Esophagus squamous epithelium (tissue), 5 donors: ENCODE measurements around the gene CDH12. TPM values are rescaled to one million over a fixed set of nuclear protein-coding genes. Genes with fewer than 3 reads are reported as not detected.
"Not testable (repeated sequence)": the region's sequence is repeated elsewhere in the genome, so short reads cannot be mapped to it uniquely, and the experiment has no call there.

Experiments
- DNase-seq: peaks from one replicate; lab custom pipeline; 2025; lab: John Stamatoyannopoulos, UW
- H3K27ac ChIP-seq, 4 donors: fragments of 200-600 bp; sonication (generic); one replicate each; pipeline ENCODE4 v1.5.1; 2016 to 2019; ENCODE audit warnings: mild to moderate bottlenecking in 1 of 4
- H3K27me3 ChIP-seq, 4 donors: fragments of 200-600 bp; sonication (generic); 1 replicate in 3 of 4; 2 replicates in 1 of 4; pipeline versions ENCODE4 v1.5.1 to v1.6.0; 2017 to 2021; ENCODE audit warnings: antibody characterized with exemption in 1 of 4
- H3K36me3 ChIP-seq, 3 donors: fragments of 200-600 bp; sonication (generic); one replicate each; pipeline ENCODE4 v1.5.1; 2016 to 2019
- H3K4me1 ChIP-seq, 3 donors: fragments of 200-600 bp; sonication (generic); one replicate each; pipeline ENCODE4 v1.5.1; 2017 to 2019
- H3K4me3 ChIP-seq, 4 donors: fragments of 200-600 bp; sonication (generic); 1 replicate in 3 of 4; 2 replicates in 1 of 4; pipeline ENCODE4 v1.5.1; 2016 to 2019; ENCODE audit warnings: mild to moderate bottlenecking in 2 of 4, moderate library complexity in 1 of 4
- H3K9me3 ChIP-seq, 3 donors: fragments of 200-600 bp; sonication (generic); one replicate each; pipeline ENCODE4 v1.5.1; 2016 to 2019
- CTCF ChIP-seq, 6 experiments: fragments of 450-650 bp in 4 of 6; fragments of 200-600 bp in 2 of 6; sonication (generic) in 2 of 6; IDR thresholded peaks; one replicate each; pipeline ENCODE4 v1.5.1; 2016 to 2019; ENCODE audit warnings: antibody characterized with exemption in 6 of 6, mild to moderate bottlenecking in 4 of 6, moderate library complexity in 4 of 6
- POLR2A ChIP-seq, 4 donors: fragments of 450-650 bp; IDR thresholded peaks; one replicate each; pipeline ENCODE4 v1.6.1; 2017; ENCODE audit warnings: antibody characterized with exemption in 4 of 4, mild to moderate bottlenecking in 4 of 4, moderate library complexity in 3 of 4
- WGBS, 2 donors: methylation state at CpG; one replicate each; pipeline ENCODE4 v1.1.5; 2018; 5-methylcytosine and 5-hydroxymethylcytosine counted together
- intact Hi-C: fragments of 100-400 bp; cut with DNase I; formaldehyde crosslinking; loops from one replicate; pipeline ENCODE4 v1.15.0; 2022
- total RNA-seq, 4 donors: library from RNA; depleted of rRNA; stranded (reverse); fragments of >200 nt; gene quantifications; one replicate each; pipeline ENCODE4 v1.1.0, GENCODE V29; 2016
- donor health status: DM: yes; HTN: yes; CAD: no.

Gene CDH12
- total RNA-seq, 4 donors from 2014 or later = not detected

GRCh38 chr5:22278164-22278563, 575.0 kb downstream of the CDH12 start:
- WGBS, 2 donors = 43 to 59% methylated on average over 1 of the region's 1 CpG
- H3K4me1 ChIP-seq = no peaks in the 10 kb centered on the region
- intact Hi-C loops = no loop called here
- H3K4me3 ChIP-seq = no peak overlapping the region
- TF ChIP-seq POLR2A (IDR thresholded peaks at IDR 0.05) (no peak), CTCF (IDR thresholded peaks at IDR 0.05) (no peak)
- H3K9me3 ChIP-seq = no peaks in the 10 kb centered on the region
- no peak for DNase-seq
- no peaks in the 10 kb centered on the region for H3K27me3 ChIP-seq
- H3K36me3 ChIP-seq = no peaks in the 10 kb centered on the region
- no peak overlapping the region for H3K27ac ChIP-seq

GRCh38 chr5:22277006-22277405, 576.1 kb downstream of the CDH12 start:
- Histone ChIP-seq H3K36me3 (no peaks in the 10 kb centered on the region), H3K4me3 (no peak overlapping the region), H3K9me3 (no peaks in the 10 kb centered on the region), H3K27me3 (no peaks in the 10 kb centered on the region), H3K27ac (no peak overlapping the region), H3K4me1 (no peaks in the 10 kb centered on the region)
- no peak for DNase-seq
- intact Hi-C loops = no loop called here
- TF ChIP-seq CTCF (IDR thresholded peaks at IDR 0.05) (no peak), POLR2A (IDR thresholded peaks at IDR 0.05) (no peak)
- 53 to 63% methylated on average over 3 to 4 of the region's 4 CpGs for WGBS, 2 donors

- DNase-seq, intact Hi-C loops, H3K4me1 ChIP-seq, H3K27ac ChIP-seq, H3K27me3 ChIP-seq, H3K9me3 ChIP-seq, H3K4me3 ChIP-seq, H3K36me3 ChIP-seq: not testable (repeated sequence)
- WGBS, 2 donors = 80 to 91% methylated on average over 7 of the region's 7 CpGs
Observed at GRCh38 chr5:22265855-22266254, 587.3 kb downstream of the CDH12 start.

GRCh38 chr5:22258139-22258538, 595.0 kb downstream of the CDH12 start:
- DNase-seq = no peak
- intact Hi-C loops = no loop called here
- Histone ChIP-seq H3K4me1 (no peaks in the 10 kb centered on the region), H3K27ac (no peak overlapping the region), H3K36me3 (no peaks in the 10 kb centered on the region), H3K27me3 (no peaks in the 10 kb centered on the region), H3K9me3 (no peaks in the 10 kb centered on the region), H3K4me3 (no peak overlapping the region)
- 52 to 64% methylated on average over 5 of the region's 5 CpGs for WGBS, 2 donors
- TF ChIP-seq CTCF (IDR thresholded peaks at IDR 0.05) = no peak
- no peak for TF ChIP-seq POLR2A (IDR thresholded peaks at IDR 0.05)

GRCh38 chr5:22250528-22250927, 602.6 kb downstream of the CDH12 start:
- Histone ChIP-seq H3K4me3 (no peak overlapping the region), H3K4me1 (no peaks in the 10 kb centered on the region), H3K27me3 (no peaks in the 10 kb centered on the region), H3K9me3 (no peaks in the 10 kb centered on the region), H3K27ac (no peak overlapping the region), H3K36me3 (no peaks in the 10 kb centered on the region)
- TF ChIP-seq CTCF (IDR thresholded peaks at IDR 0.05) (no peak), POLR2A (IDR thresholded peaks at IDR 0.05) (no peak)
- intact Hi-C loops = no loop called here
- DNase-seq = no peak
- WGBS, 2 donors = 32 to 42% methylated on average over 4 of the region's 4 CpGs

- no peak overlapping the region for H3K4me3 ChIP-seq
- TF ChIP-seq CTCF (IDR thresholded peaks at IDR 0.05) (no peak), POLR2A (IDR thresholded peaks at IDR 0.05) (no peak)
- H3K36me3 ChIP-seq = no peaks in the 10 kb centered on the region
- H3K9me3 ChIP-seq = no peaks in the 10 kb centered on the region
- H3K27ac ChIP-seq = no peak overlapping the region
- no peak for DNase-seq
- WGBS, 2 donors = 61 to 67% methylated on average over 7 of the region's 7 CpGs
- no peaks in the 10 kb centered on the region for H3K27me3 ChIP-seq
- H3K4me1 ChIP-seq = no peaks in the 10 kb centered on the region
- intact Hi-C loops = no loop called here
Observed at GRCh38 chr5:22249209-22249729, 603.9 kb downstream of the CDH12 start.
